Limb (tissue), 2 donors: ENCODE data around the gene GJB1.

Experiments
- DNase-seq, 2 donors: peaks; one replicate each; pipeline ENCODE4 v3.0.0-alpha.2; 2016; ENCODE audit errors: extremely low spot score in 2 of 2

The GJB1 gene

DNA sequence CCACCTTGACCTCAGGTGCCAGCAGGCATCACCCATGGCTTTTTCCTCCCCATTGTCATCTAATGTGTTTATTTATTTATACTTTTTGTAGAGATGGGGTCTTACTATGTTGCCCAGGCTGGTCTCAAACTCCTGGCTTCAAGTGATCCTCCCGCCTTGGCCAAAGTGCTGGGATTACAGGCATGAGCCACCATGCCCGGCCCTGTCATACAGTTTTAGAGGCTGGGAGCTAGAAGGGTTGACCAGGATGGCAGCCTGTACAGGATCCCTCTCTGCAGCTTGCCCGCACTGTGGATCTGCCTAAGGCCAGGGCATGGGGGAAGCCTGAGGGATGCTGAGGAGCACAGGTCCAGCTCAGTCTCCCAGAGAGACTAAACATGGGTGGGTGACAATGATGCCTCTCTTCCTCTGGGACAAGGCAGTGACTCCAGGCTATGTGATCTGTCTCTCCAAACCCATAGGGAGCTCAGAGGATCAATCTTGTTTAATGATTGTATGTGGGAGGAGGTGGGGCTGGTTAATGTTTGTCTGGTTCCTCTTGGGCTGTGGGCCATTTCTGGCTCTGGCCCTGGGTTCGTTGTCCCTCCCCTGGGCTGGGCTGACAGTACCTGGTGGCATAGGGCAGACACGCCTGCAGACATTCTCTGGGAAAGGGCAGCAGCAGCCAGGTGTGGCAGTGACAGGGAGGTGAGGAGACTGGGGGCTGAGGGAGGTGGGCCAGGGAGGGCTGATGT is 8.3 kb upstream of the GJB1 start:
- no peak for DNase-seq

GRCh38 chrX:71215338-71215912 is 7.6 kb upstream of the GJB1 start:
- no peak for DNase-seq

DNA sequence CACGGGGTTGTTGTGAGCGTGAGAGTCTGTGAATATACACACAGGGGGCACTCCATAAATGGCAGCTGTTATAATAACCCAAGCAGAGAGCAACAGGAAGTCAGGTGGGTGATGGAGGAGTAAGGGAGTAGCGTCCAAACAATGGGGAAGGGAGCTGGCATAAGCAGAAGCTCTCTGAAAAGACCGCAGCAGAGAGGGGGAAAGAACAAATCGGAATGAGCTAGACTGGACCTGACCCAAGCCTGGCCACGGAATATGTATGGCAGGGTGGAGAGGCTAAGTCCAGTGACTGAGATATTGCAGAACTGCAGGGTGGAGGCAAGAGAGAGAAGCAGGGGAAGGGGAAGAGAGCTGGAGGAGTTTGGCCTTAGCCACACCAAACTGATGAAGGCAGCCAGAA is 6.5 kb upstream of the GJB1 start:
- DNase-seq: no peak

DNA sequence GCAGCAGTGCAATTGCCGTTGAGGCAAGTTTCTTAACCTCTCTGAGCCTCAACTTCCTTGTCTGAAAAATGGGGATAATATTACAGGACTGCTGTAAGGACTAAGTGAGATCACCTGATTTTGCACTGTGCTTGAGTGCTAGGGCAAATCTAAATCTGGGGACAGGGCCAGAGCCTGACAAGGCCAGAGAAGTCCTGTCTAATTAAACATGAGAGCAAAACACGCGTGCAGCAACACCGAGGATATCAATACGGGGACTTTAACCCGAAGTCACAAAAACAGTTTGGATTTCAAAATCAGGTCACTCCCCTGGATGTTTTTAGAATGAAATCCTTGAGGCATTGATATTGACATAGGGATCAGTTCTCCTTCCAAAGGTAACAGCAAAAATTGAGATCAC is 5.7 kb upstream of the GJB1 start:
- DNase-seq: no peak

DNA sequence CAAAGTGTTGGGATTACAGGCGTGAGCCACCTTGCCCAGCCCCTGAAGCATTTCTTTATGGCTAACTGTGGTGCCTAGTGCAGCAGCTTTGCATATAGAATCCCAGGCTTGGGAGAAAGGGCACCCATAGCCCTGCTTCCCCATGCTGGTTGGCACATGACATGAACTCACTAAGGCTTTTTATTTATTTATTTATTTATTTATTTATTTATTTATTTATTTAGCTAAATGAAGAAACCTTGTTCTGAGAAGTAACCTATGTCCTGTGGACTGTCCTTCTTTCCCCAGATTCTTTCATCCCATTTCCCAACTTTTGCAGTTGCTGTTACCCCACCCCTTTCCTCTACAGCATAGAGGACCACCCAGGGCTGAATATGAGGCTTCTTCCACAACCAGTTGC is 1.9 kb upstream of the GJB1 start:
- DNase-seq: no peak

DNA sequence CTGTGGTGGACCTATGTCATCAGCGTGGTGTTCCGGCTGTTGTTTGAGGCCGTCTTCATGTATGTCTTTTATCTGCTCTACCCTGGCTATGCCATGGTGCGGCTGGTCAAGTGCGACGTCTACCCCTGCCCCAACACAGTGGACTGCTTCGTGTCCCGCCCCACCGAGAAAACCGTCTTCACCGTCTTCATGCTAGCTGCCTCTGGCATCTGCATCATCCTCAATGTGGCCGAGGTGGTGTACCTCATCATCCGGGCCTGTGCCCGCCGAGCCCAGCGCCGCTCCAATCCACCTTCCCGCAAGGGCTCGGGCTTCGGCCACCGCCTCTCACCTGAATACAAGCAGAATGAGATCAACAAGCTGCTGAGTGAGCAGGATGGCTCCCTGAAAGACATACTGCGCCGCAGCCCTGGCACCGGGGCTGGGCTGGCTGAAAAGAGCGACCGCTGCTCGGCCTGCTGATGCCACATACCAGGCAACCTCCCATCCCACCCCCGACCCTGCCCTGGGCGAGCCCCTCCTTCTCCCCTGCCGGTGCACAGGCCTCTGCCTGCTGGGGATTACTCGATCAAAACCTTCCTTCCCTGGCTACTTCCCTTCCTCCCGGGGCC is 1.2 kb downstream of the GJB1 start:
- DNase-seq: no peak

DNA sequence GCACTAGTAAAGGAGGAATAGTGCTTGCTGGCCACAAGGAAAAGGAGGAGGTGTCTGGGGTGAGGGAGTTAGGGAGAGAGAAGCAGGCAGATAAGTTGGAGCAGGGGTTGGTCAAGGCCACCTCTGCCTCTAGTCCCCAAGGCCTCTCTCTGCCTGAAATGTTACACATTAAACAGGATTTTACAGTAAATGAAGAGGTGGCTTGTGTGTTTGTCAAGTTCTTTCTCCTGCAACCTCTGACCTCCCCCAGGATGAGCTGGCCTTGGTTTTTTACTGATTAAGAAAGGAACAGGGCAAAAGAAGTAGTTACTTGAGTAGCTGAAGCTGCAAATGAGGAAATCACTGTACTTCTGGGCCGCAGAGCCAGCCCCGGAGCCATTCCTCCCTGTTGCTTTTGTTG is 2.0 kb downstream of the GJB1 start:
- no peak for DNase-seq

GRCh38 chrX:71225676-71226075 is 2.7 kb downstream of the GJB1 start:
- no peak for DNase-seq

- DNase-seq: no peak
These were observed 4.5 kb downstream of the GJB1 start for GRCh38 chrX:71227370-71228062.

DNA sequence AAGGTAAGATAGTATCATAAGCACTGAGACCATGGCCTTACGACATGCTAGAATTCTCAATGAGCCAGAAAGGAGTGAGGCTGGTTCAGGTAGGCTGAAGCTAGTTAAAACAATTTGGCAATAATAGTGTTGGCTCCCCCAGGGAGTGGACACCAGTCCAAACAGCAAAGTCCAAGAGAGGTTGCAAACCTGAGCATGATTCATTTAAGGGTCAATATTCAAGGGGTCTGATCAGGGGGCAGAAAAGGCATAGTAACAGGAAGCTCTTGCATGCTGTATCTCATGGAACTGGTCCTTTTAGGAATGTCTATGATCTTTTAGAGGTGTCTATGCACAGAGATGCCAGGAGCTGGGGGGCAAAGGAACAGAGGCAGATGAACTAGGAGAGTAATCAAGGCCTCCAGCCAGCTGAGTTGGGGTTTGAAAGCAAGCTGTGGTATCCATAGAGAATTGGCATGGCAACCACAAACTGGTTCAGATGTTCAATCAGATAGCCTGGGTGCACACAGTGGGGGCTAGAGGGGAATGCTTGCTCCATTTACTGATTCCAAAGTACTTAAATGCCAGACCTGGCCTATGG is 5.1 kb downstream of the GJB1 start:
- no peak for DNase-seq

DNA sequence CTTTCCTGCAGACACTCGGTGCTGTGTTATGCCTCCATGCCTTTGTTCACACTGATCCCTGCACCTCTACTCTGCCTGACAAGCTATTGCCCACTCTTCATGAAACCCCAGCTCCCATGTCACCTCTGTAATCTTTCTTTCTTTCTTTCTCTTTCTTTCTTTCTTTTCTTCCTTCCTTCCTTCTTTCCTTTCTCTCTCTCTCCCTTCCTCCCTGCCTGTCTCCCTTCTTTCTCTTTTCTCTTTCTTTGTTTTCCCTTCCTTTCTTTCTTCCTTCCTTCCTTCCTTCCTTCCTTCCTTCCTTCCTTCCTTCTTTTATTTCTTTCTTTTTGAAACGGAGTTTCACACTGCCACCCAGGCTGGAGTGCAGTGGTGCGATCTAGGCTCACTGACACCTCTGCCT is 12.5 kb downstream of the GJB1 start:
- no peak for DNase-seq

- no peak for DNase-seq
These were observed 13.8 kb downstream of the GJB1 start for GRCh38 chrX:71236836-71237235.

DNA sequence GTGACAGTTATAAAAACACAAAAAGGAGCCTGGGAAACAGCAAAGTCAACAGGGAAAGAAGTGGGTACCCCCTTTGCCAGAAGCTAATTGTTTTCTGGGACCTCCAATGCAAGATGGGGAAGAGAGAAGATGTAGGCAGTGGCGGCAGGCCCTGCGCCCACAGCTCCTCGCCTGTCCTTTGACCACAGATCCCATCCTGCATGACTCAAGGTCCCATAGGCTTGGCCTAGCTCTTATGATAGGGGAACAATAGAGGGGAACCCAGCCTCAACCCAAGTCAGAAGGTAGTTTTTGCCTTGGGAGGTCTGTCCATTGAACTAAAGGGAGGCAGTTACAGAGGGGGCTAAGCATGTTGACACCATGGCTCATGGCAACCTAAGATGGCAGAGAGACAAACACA is 16.8 kb downstream of the GJB1 start:
- DNase-seq: no peak

DNA sequence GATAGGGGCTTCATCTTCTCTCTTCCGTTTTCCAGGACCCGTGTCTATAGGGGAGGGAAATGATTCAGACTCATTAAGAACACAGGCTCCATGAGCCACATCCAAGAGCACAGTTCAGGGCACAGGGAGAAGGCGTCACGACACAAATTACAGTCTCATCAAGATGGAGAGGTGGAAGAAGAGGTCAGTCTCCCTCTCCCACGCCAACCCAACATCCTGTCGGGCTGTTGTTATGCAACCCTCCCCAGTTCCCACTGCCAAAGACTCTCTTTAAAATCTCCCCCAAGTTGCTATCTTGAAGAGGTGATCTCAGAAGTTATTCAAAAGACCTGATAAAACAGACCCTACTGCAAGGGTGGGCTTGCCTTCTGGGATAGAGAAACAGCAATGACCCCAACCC is 18.3 kb downstream of the GJB1 start:
- DNase-seq: no peak

GRCh38 chrX:71244359-71245128 is 21.5 kb downstream of the GJB1 start:
- no peak for DNase-seq

DNA sequence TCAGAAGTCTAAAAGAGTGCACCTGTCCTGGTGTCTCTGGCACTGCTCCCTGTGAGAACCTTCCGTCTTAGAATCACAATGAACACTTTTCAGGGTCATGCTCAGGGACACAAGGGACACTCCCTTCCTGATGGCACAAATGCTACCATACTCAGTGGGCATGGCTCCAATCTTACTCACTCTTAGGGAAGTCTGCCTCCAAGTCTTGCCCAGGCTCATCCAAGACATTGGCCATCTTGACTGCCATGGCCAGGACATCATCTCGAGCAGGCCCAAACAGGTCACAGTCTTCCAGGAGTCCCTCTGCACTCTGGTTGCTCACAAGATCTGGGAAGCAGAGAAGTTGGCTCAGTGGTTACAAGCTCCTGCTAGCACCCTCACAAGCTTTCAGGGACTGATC is 22.1 kb downstream of the GJB1 start:
- DNase-seq: no peak

DNA sequence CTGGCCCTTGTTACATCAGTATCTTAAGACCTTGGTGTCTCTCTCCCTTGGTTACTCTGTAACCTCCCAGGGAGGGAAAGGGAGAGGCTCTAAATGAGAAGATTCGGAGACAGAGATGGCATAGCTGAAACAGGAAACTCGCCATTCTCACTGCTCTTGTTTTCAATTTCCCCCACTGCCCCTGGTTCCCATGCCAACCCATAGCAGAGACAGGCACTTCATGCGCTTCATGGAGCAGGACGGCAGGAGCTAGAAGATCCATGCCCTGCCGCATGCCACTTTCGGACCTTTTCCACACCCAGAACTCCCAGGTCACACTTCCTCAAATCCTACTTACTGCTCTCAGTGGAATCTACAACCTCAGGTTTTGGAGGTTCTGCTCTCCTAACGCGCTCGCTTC is 27.8 kb downstream of the GJB1 start:
- no peak for DNase-seq

- peak in 1 of 2 donors; percentile 35 for DNase-seq
These were observed 28.5 kb downstream of the GJB1 start for GRCh38 chrX:71251466-71251973.

- DNase-seq: no peak
These were observed 29.2 kb downstream of the GJB1 start for GRCh38 chrX:71252221-71252620.

- DNase-seq: peak in 1 of 2 donors; percentile 80
These were observed 30.4 kb downstream of the GJB1 start for GRCh38 chrX:71253253-71254091.
